ENCODE data around the gene NEUROG3.
"Not testable (repeated sequence)": the region's sequence is repeated elsewhere in the genome, so short reads cannot be mapped to it uniquely, and the experiment has no call there.

The NEUROG3 gene

GRCh38 chr10:69541463-69541862 is 31.8 kb downstream of the NEUROG3 start:
- no peak for TF ChIP-seq MYC (IDR thresholded peaks at IDR 0.05; ENCODE audit: low read depth, low read length)
- TF ChIP-seq MAX (IDR thresholded peaks at IDR 0.05; ENCODE audit: low read depth, low read length), result no peak
- no peak for TF ChIP-seq CTCF (IDR thresholded peaks at IDR 0.05; ENCODE audit: low read depth, low read length)
- no peak for TF ChIP-seq POLR2A (IDR thresholded peaks at IDR 0.05; ENCODE audit: extremely low read depth, insufficient read length)
- no peak for DNase-seq (ENCODE audit: low read depth)
- H3K4me3 ChIP-seq (ENCODE audit: low read depth, low read length), result no peak overlapping the region

GRCh38 chr10:69538461-69538860 is 34.8 kb downstream of the NEUROG3 start:
- TF ChIP-seq CTCF (IDR thresholded peaks at IDR 0.05; ENCODE audit: low read depth, low read length) (no peak), POLR2A (IDR thresholded peaks at IDR 0.05; ENCODE audit: extremely low read depth, insufficient read length) (no peak), MYC (IDR thresholded peaks at IDR 0.05; ENCODE audit: low read depth, low read length) (no peak), MAX (IDR thresholded peaks at IDR 0.05; ENCODE audit: low read depth, low read length) (no peak)
- no peak overlapping the region for H3K4me3 ChIP-seq (ENCODE audit: low read depth, low read length)
- no peak for DNase-seq (ENCODE audit: low read depth)

- TF ChIP-seq POLR2A (IDR thresholded peaks at IDR 0.05; ENCODE audit: extremely low read depth, insufficient read length) (no peak), MAX (IDR thresholded peaks at IDR 0.05; ENCODE audit: low read depth, low read length) (no peak), CTCF (IDR thresholded peaks at IDR 0.05; ENCODE audit: low read depth, low read length) (no peak), MYC (IDR thresholded peaks at IDR 0.05; ENCODE audit: low read depth, low read length) (no peak)
- H3K4me3 ChIP-seq (ENCODE audit: low read depth, low read length), result no peak overlapping the region
- DNase-seq (ENCODE audit: low read depth), result no peak
Measured at GRCh38 chr10:69537449-69537848, 35.8 kb downstream of the NEUROG3 start.

- not testable (repeated sequence) for DNase-seq (ENCODE audit: low read depth); H3K4me3 ChIP-seq (ENCODE audit: low read depth, low read length)
Measured at GRCh38 chr10:69536521-69536920, 36.7 kb downstream of the NEUROG3 start.

GRCh38 chr10:69533658-69534057 is 39.6 kb downstream of the NEUROG3 start:
- DNase-seq (ENCODE audit: low read depth), result no peak
- TF ChIP-seq CTCF (IDR thresholded peaks at IDR 0.05; ENCODE audit: low read depth, low read length) (no peak), MYC (IDR thresholded peaks at IDR 0.05; ENCODE audit: low read depth, low read length) (no peak), MAX (IDR thresholded peaks at IDR 0.05; ENCODE audit: low read depth, low read length) (no peak), POLR2A (IDR thresholded peaks at IDR 0.05; ENCODE audit: extremely low read depth, insufficient read length) (no peak)
- H3K4me3 ChIP-seq (ENCODE audit: low read depth, low read length), result no peak overlapping the region

GRCh38 chr10:69527961-69528360 is 45.3 kb downstream of the NEUROG3 start:
- no peak for TF ChIP-seq MAX (IDR thresholded peaks at IDR 0.05; ENCODE audit: low read depth, low read length)
- no peak for TF ChIP-seq CTCF (IDR thresholded peaks at IDR 0.05; ENCODE audit: low read depth, low read length)
- no peak for TF ChIP-seq POLR2A (IDR thresholded peaks at IDR 0.05; ENCODE audit: extremely low read depth, insufficient read length)
- TF ChIP-seq MYC (IDR thresholded peaks at IDR 0.05; ENCODE audit: low read depth, low read length), result no peak
- no peak overlapping the region for H3K4me3 ChIP-seq (ENCODE audit: low read depth, low read length)
- DNase-seq (ENCODE audit: low read depth), result no peak

All from NB4 (cell line).